Fibroblast of lung (primary cell): ENCODE data around the gene C20orf204.
A peak's percentile ranks its signal among the peaks of the same experiment; 100 is the strongest.

Experiments used
- CTCF ChIP-seq, 2 donors: IDR thresholded peaks in 1 of 2; conservative IDR thresholded peaks in 1 of 2; 1 replicate in 1 of 2; 2 replicates in 1 of 2; pipeline ENCODE4 v1.5.1; 2011 to 2012; ENCODE audit warnings: low read length in 2 of 2, control low read depth in 1 of 2, inconsistent platforms in 1 of 2, low read depth in 1 of 2, mild to moderate bottlenecking in 1 of 2
- EZH2 ChIP-seq: IDR thresholded peaks from 2 replicates; pipeline ENCODE4 v1.5.1; 2012; ENCODE audit warnings: low read length, control low read depth, mild to moderate bottlenecking; ENCODE audit errors: missing control alignments

GRCh38 chr20:64041040-64041780 is 5.2 kb downstream of the C20orf204 start:
- TF ChIP-seq EZH2 (peak; percentile 83), CTCF (conservative IDR thresholded peaks at IDR 0.05 in 1 of 2, IDR thresholded peaks at IDR 0.05 in 1 of 2; ENCODE audit: low read depth in 1 of 2, low read length in 2 of 2) (no peak)
